Motor neuron (in vitro differentiated cells): ENCODE results near the gene SLC12A8. TPM values are rescaled to one million over a fixed set of nuclear protein-coding genes. Genes with fewer than 3 reads are reported as not detected.
"Not testable (repeated sequence)": the region's sequence is repeated elsewhere in the genome, so short reads cannot be mapped to it uniquely, and the experiment has no call there.

Source experiments
- ATAC-seq, 8 experiments: fragments of 200-7000 bp; cut with Tn5 transposase; replicated peaks in 6 of 8; 2 replicates each; pipeline ENCODE4 v1.8.0; 2021; ENCODE audit warnings: mild to moderate bottlenecking in 8 of 8, moderate library complexity in 8 of 8
- H3K27ac ChIP-seq, 2 donors: fragments of 250-450 bp; sonication (Bioruptor Pico); 2 replicates each; pipeline ENCODE4 v1.9.0; 2021; ENCODE audit warnings: antibody characterized with exemption in 2 of 2, mild to moderate bottlenecking in 2 of 2, moderate library complexity in 1 of 2
- H3K4me1 ChIP-seq, 2 donors: fragments of 250-450 bp; sonication (Bioruptor Pico); replicated peaks in 1 of 2; 2 replicates each; pipeline ENCODE4 v1.6.1; 2021; ENCODE audit warnings: antibody characterized with exemption in 2 of 2, mild to moderate bottlenecking in 2 of 2, moderate library complexity in 1 of 2
- H3K4me3 ChIP-seq, 5 donors: fragments of 250-450 bp; sonication (Bioruptor Pico); 2 replicates each; pipeline ENCODE4 v1.9.0; 2021; ENCODE audit warnings: antibody characterized with exemption in 5 of 5, mild to moderate bottlenecking in 5 of 5, moderate library complexity in 4 of 5
- WGBS, 10 experiments: fragments of 450-650 bp; shearing (Covaris generic); methylation state at CpG; one replicate each; pipeline ENCODE4 v1.0.0; 2022; 5-methylcytosine and 5-hydroxymethylcytosine counted together
- in situ Hi-C, 9 experiments: fragments of 400-800 bp; cut with MboI; loops; one replicate each; pipeline ENCODE4 v1.15.0; 2021; ENCODE audit warnings: low sequenced_read_pairs in 9 of 9, low pct_unique_long_range_greater_than_20kb in 2 of 9; ENCODE audit not compliant: unreplicated experiment in 9 of 9
- total RNA-seq, 8 experiments: library from RNA; unstranded; fragments of 300-600 nt; gene quantifications; 2 replicates each; pipeline versions ENCODE4 v1.2.3 to v1.2.4, GENCODE V29; 2022

Gene SLC12A8
- total RNA-seq, 8 experiments from 2014 or later = 0.38 to 9.8 (median 3.2) TPM

- no peak for ATAC-seq
- WGBS, 10 experiments = 56 to 94% (median 83%) methylated on average over 1 to 6 of the region's 6 CpGs
- Histone ChIP-seq H3K4me1 (no peaks in the 10 kb centered on the region), H3K27ac (no peak overlapping the region), H3K4me3 (no peak overlapping the region)
- in situ Hi-C loops = no loop called here
Measured at GRCh38 chr3:125102470-125102869, 110.1 kb downstream of the SLC12A8 start.

- WGBS, 10 experiments = 6 to 100% (median 64%) methylated on average over 1 to 4 of the region's 4 CpGs
- H3K27ac ChIP-seq = no peak overlapping the region
- no peaks in the 10 kb centered on the region for H3K4me1 ChIP-seq
- in situ Hi-C loops = no loop called here
- peak in 3 of 8 experiments; percentile 88 to 93 (median 92) for ATAC-seq
- no peak overlapping the region for H3K4me3 ChIP-seq
Measured at GRCh38 chr3:125098611-125099291, 113.8 kb downstream of the SLC12A8 start.

- Histone ChIP-seq H3K27ac (no peak overlapping the region), H3K4me3 (no peak overlapping the region), H3K4me1 (no peaks in the 10 kb centered on the region)
- in situ Hi-C loops = no loop called here
- no peak for ATAC-seq
Measured at GRCh38 chr3:125090649-125091048, 121.9 kb downstream of the SLC12A8 start.

- peak in 3 of 8 experiments; percentile 54 to 96 (median 67) for ATAC-seq
- Histone ChIP-seq H3K27ac (no peak overlapping the region), H3K4me1 (no peaks in the 10 kb centered on the region), H3K4me3 (no peak overlapping the region)
- in situ Hi-C loops = no loop called here
- 17 to 100% (median 93%) methylated on average over 1 to 5 of the region's 6 CpGs; no CpG with 5 or more reads in 3 of the 10 experiments for WGBS, 10 experiments
Measured at GRCh38 chr3:125087768-125088391, 124.7 kb downstream of the SLC12A8 start.

- in situ Hi-C loops = no loop called here
- Histone ChIP-seq H3K4me1 (no peaks in the 10 kb centered on the region), H3K4me3 (no peak overlapping the region), H3K27ac (no peak overlapping the region)
- ATAC-seq = no peak
Measured at GRCh38 chr3:125085166-125085565, 127.4 kb downstream of the SLC12A8 start.

GRCh38 chr3:125083776-125084175, 128.8 kb downstream of the SLC12A8 start:
- in situ Hi-C loops = no loop called here
- peak in 2 of 8 experiments; percentile 41 to 68 for ATAC-seq
- no peak overlapping the region for H3K27ac ChIP-seq
- H3K4me3 ChIP-seq = no peak overlapping the region
- 0 to 100% (median 69%) methylated on average over 1 to 8 of the region's 10 CpGs; no CpG with 5 or more reads in 2 of the 10 experiments for WGBS, 10 experiments
- H3K4me1 ChIP-seq = no peaks in the 10 kb centered on the region

- H3K27ac ChIP-seq, ATAC-seq, H3K4me3 ChIP-seq, H3K4me1 ChIP-seq, in situ Hi-C loops: not testable (repeated sequence)
- WGBS, 10 experiments = 20 to 100% (median 79%) methylated on average over 1 to 2 of the region's 4 CpGs; no CpG with 5 or more reads in 4 of the 10 experiments
Measured at GRCh38 chr3:125082339-125082738, 130.2 kb downstream of the SLC12A8 start.

- Histone ChIP-seq H3K4me3 (no peak overlapping the region), H3K4me1 (no peaks in the 10 kb centered on the region), H3K27ac (no peak overlapping the region)
- ATAC-seq = no peak
- in situ Hi-C loops = no loop called here
- 80 to 100% (median 92%) methylated on average over 1 of the region's 1 CpG; no CpG with 5 or more reads in 6 of the 10 experiments for WGBS, 10 experiments
Measured at GRCh38 chr3:125080077-125080476, 132.5 kb downstream of the SLC12A8 start.

- 33 to 86% (median 67%) methylated on average over 1 of the region's 1 CpG; no CpG with 5 or more reads in 3 of the 10 experiments for WGBS, 10 experiments
- no peak overlapping the region for H3K4me3 ChIP-seq
- H3K27ac ChIP-seq = no peak overlapping the region
- ATAC-seq = peak in 2 of 8 experiments; percentile 34 to 54
- no peaks in the 10 kb centered on the region for H3K4me1 ChIP-seq
- in situ Hi-C loops = no loop called here
Measured at GRCh38 chr3:125079675-125080045, 132.9 kb downstream of the SLC12A8 start.

GRCh38 chr3:125078951-125079674, 133.4 kb downstream of the SLC12A8 start:
- H3K4me3 ChIP-seq = no peak overlapping the region
- no peak overlapping the region for H3K27ac ChIP-seq
- in situ Hi-C loops = no loop called here
- WGBS, 10 experiments = 42 to 90% (median 79%) methylated on average over 2 to 5 of the region's 6 CpGs; no CpG with 5 or more reads in 2 of the 10 experiments
- no peak for ATAC-seq
- no peaks in the 10 kb centered on the region for H3K4me1 ChIP-seq

- no peak for ATAC-seq
- in situ Hi-C loops = no loop called here
- Histone ChIP-seq H3K4me1 (no peaks in the 10 kb centered on the region), H3K4me3 (no peak overlapping the region), H3K27ac (no peak overlapping the region)
- 83 to 100% (median 94%) methylated on average over 1 to 3 of the region's 3 CpGs; no CpG with 5 or more reads in 2 of the 10 experiments for WGBS, 10 experiments
Measured at GRCh38 chr3:125077864-125078263, 134.7 kb downstream of the SLC12A8 start.

GRCh38 chr3:125076464-125076863, 136.1 kb downstream of the SLC12A8 start:
- no peak for ATAC-seq
- 80% methylated on average over 1 of the region's 1 CpG; no CpG with 5 or more reads in 9 of the 10 experiments for WGBS, 10 experiments
- in situ Hi-C loops = no loop called here
- no peaks in the 10 kb centered on the region for H3K4me1 ChIP-seq
- H3K27ac ChIP-seq = no peak overlapping the region
- H3K4me3 ChIP-seq = no peak overlapping the region

GRCh38 chr3:125075738-125076137, 136.8 kb downstream of the SLC12A8 start:
- Histone ChIP-seq H3K27ac (no peak overlapping the region), H3K4me3 (no peak overlapping the region), H3K4me1 (no peaks in the 10 kb centered on the region)
- in situ Hi-C loops = no loop called here
- 20 to 63% (median 50%) methylated on average over 1 of the region's 3 CpGs; no CpG with 5 or more reads in 5 of the 10 experiments for WGBS, 10 experiments
- ATAC-seq = peak in 6 of 8 experiments; percentile 27 to 72 (median 66)
